ENCODE results near the gene TGFB2. TPM values are rescaled to one million over a fixed set of nuclear protein-coding genes. Genes with fewer than 3 reads are reported as not detected.

Gene TGFB2
- total and polyA plus RNA-seq, 2 experiments from 2014 or later: 0.31 to 1.4 TPM

DNA sequence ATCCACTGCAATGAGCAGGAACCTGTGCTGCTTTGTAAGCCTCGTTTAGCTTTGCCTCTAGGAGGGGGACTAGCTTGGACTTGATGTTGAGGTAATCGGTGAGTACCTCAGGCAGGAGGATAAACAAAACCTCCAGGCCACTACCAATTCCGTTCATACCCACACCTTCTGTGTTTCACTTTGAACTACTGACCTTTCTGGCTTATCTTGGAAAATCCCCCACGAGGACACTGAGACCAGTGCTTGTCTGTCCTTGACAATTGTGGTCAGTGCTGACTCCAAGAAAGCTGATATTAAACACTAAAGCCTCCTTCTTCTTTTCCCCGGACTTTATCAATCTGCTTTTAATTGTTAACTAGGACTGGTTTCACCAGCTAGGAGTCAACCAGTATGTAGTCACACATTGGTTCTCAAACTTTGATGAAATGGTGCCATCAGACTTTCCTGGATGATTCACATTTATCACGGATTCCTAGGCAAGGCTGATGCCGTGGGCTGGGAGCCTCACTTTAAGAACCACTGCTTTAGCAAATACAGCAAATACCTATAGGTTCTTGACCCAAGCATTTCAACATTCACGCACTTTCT, 52.7 kb downstream of the TGFB2 start:
- Mint-ChIP-seq H3K27ac (no peak overlapping the region), H3K9me3 (peaks cover 2% of the 10 kb centered on the region; the same call in 1 of the 3 replicates), H3K4me3 (no peak overlapping the region), H3K4me1 (peaks cover 16% of the 10 kb centered on the region), H3K36me3 (ENCODE audit: low read depth) (peaks cover 4% of the 10 kb centered on the region; the same call in 1 of the 3 replicates), H3K27me3 (ENCODE audit: insufficient read depth, low read depth, poor library complexity) (peaks cover 6% of the 10 kb centered on the region)
- DNase-seq (ENCODE audit: low spot score) (no peak), ATAC-seq (no peak)
- Histone ChIP-seq H4K20me1 (replicated peaks; ENCODE audit: insufficient read depth) (no peaks in the 10 kb centered on the region), H3K4me2 (no peak overlapping the region), H3K27ac (ENCODE audit: low read depth) (no peak overlapping the region), H3K4me1 (ENCODE audit: insufficient read depth) (peaks cover 18% of the 10 kb centered on the region), H3K27me3 (ENCODE audit: insufficient read depth) (no peaks in the 10 kb centered on the region), H3F3A (replicated peaks; ENCODE audit: low read depth) (no peaks in the 10 kb centered on the region), H3K4me3 (no peak overlapping the region), H3K79me2 (replicated peaks; ENCODE audit: insufficient read depth) (no peaks in the 10 kb centered on the region), H3K9me2 (ENCODE audit: insufficient read depth) (peaks cover 3% of the 10 kb centered on the region; the same call in 1 of the 2 replicates), H2AFZ (no peak overlapping the region), H3K36me3 (ENCODE audit: insufficient read depth) (no peaks in the 10 kb centered on the region)
- TF ChIP-seq NANOG (IDR thresholded peaks at IDR 0.05; ENCODE audit: borderline replicate concordance) (no peak), JUNB (IDR thresholded peaks at IDR 0.05; ENCODE audit: unreplicated experiment) (no peak), EZH2 (IDR thresholded peaks at IDR 0.05; ENCODE audit: low read depth, unreplicated experiment) (no peak), POLR2AphosphoS5 (IDR thresholded peaks at IDR 0.05; ENCODE audit: low read depth) (no peak), STAT1 (IDR thresholded peaks at IDR 0.05; ENCODE audit: unreplicated experiment) (no peak), ZNF114 (CRISPR knock-in tag; IDR thresholded peaks at IDR 0.05) (no peak), CREB1 (CRISPR knock-in tag; IDR thresholded peaks at IDR 0.05; ENCODE audit: low read depth) (no peak), EZH2phosphoT487 (IDR thresholded peaks at IDR 0.05; ENCODE audit: unreplicated experiment) (no peak), ZNF331 (CRISPR knock-in tag; IDR thresholded peaks at IDR 0.05; ENCODE audit: low read depth) (no peak)
- TF ChIP-seq, protein P1, sequence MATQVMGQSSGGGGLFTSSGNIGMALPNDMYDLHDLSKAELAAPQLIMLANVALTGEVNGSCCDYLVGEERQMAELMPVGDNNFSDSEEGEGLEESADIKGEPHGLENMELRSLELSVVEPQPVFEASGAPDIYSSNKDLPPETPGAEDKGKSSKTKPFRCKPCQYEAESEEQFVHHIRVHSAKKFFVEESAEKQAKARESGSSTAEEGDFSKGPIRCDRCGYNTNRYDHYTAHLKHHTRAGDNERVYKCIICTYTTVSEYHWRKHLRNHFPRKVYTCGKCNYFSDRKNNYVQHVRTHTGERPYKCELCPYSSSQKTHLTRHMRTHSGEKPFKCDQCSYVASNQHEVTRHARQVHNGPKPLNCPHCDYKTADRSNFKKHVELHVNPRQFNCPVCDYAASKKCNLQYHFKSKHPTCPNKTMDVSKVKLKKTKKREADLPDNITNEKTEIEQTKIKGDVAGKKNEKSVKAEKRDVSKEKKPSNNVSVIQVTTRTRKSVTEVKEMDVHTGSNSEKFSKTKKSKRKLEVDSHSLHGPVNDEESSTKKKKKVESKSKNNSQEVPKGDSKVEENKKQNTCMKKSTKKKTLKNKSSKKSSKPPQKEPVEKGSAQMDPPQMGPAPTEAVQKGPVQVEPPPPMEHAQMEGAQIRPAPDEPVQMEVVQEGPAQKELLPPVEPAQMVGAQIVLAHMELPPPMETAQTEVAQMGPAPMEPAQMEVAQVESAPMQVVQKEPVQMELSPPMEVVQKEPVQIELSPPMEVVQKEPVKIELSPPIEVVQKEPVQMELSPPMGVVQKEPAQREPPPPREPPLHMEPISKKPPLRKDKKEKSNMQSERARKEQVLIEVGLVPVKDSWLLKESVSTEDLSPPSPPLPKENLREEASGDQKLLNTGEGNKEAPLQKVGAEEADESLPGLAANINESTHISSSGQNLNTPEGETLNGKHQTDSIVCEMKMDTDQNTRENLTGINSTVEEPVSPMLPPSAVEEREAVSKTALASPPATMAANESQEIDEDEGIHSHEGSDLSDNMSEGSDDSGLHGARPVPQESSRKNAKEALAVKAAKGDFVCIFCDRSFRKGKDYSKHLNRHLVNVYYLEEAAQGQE (IDR thresholded peaks at IDR 0.05; ENCODE audit: unreplicated experiment): no peak
- TF ChIP-seq, protein P2, sequence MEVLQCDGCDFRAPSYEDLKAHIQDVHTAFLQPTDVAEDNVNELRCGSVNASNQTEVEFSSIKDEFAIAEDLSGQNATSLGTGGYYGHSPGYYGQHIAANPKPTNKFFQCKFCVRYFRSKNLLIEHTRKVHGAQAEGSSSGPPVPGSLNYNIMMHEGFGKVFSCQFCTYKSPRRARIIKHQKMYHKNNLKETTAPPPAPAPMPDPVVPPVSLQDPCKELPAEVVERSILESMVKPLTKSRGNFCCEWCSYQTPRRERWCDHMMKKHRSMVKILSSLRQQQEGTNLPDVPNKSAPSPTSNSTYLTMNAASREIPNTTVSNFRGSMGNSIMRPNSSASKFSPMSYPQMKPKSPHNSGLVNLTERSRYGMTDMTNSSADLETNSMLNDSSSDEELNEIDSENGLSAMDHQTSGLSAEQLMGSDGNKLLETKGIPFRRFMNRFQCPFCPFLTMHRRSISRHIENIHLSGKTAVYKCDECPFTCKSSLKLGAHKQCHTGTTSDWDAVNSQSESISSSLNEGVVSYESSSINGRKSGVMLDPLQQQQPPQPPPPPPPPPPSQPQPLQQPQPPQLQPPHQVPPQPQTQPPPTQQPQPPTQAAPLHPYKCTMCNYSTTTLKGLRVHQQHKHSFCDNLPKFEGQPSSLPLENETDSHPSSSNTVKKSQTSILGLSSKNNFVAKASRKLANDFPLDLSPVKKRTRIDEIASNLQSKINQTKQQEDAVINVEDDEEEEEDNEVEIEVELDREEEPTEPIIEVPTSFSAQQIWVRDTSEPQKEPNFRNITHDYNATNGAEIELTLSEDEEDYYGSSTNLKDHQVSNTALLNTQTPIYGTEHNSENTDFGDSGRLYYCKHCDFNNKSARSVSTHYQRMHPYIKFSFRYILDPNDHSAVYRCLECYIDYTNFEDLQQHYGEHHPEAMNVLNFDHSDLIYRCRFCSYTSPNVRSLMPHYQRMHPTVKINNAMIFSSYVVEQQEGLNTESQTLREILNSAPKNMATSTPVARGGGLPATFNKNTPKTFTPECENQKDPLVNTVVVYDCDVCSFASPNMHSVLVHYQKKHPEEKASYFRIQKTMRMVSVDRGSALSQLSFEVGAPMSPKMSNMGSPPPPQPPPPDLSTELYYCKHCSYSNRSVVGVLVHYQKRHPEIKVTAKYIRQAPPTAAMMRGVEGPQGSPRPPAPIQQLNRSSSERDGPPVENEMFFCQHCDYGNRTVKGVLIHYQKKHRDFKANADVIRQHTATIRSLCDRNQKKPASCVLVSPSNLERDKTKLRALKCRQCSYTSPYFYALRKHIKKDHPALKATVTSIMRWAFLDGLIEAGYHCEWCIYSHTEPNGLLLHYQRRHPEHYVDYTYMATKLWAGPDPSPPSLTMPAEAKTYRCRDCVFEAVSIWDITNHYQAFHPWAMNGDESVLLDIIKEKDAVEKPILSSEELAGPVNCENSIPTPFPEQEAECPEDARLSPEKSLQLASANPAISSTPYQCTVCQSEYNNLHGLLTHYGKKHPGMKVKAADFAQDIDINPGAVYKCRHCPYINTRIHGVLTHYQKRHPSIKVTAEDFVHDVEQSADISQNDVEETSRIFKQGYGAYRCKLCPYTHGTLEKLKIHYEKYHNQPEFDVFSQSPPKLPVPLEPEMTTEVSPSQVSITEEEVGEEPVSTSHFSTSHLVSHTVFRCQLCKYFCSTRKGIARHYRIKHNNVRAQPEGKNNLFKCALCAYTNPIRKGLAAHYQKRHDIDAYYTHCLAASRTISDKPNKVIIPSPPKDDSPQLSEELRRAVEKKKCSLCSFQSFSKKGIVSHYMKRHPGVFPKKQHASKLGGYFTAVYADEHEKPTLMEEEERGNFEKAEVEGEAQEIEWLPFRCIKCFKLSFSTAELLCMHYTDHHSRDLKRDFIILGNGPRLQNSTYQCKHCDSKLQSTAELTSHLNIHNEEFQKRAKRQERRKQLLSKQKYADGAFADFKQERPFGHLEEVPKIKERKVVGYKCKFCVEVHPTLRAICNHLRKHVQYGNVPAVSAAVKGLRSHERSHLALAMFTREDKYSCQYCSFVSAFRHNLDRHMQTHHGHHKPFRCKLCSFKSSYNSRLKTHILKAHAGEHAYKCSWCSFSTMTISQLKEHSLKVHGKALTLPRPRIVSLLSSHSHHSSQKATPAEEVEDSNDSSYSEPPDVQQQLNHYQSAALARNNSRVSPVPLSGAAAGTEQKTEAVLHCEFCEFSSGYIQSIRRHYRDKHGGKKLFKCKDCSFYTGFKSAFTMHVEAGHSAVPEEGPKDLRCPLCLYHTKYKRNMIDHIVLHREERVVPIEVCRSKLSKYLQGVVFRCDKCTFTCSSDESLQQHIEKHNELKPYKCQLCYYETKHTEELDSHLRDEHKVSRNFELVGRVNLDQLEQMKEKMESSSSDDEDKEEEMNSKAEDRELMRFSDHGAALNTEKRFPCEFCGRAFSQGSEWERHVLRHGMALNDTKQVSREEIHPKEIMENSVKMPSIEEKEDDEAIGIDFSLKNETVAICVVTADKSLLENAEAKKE (CRISPR knock-in tag; IDR thresholded peaks at IDR 0.05): no peak
- TF ChIP-seq, protein P3, sequence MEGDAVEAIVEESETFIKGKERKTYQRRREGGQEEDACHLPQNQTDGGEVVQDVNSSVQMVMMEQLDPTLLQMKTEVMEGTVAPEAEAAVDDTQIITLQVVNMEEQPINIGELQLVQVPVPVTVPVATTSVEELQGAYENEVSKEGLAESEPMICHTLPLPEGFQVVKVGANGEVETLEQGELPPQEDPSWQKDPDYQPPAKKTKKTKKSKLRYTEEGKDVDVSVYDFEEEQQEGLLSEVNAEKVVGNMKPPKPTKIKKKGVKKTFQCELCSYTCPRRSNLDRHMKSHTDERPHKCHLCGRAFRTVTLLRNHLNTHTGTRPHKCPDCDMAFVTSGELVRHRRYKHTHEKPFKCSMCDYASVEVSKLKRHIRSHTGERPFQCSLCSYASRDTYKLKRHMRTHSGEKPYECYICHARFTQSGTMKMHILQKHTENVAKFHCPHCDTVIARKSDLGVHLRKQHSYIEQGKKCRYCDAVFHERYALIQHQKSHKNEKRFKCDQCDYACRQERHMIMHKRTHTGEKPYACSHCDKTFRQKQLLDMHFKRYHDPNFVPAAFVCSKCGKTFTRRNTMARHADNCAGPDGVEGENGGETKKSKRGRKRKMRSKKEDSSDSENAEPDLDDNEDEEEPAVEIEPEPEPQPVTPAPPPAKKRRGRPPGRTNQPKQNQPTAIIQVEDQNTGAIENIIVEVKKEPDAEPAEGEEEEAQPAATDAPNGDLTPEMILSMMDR (conservative IDR thresholded peaks at IDR 0.05; ENCODE audit: low read depth in 2 of 2): no peak
- TF ChIP-seq, protein P4, sequence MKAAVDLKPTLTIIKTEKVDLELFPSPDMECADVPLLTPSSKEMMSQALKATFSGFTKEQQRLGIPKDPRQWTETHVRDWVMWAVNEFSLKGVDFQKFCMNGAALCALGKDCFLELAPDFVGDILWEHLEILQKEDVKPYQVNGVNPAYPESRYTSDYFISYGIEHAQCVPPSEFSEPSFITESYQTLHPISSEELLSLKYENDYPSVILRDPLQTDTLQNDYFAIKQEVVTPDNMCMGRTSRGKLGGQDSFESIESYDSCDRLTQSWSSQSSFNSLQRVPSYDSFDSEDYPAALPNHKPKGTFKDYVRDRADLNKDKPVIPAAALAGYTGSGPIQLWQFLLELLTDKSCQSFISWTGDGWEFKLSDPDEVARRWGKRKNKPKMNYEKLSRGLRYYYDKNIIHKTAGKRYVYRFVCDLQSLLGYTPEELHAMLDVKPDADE (IDR thresholded peaks at IDR 0.05): no peak

Data from GM23338 (cell line).